Left ventricle myocardium inferior (tissue), 1 donor: Measurements from ENCODE around the gene USP1. TPM values are rescaled to one million over a fixed set of nuclear protein-coding genes. Genes with fewer than 3 reads are reported as not detected.

ENCODE experiments used
- DNase-seq: peaks from one replicate; pipeline ENCODE4 v3.0.0-alpha.2; 2020
- H3K27ac ChIP-seq: fragments of 200-600 bp; replicated peaks from 2 replicates; pipeline ENCODE4 v1.8.0; 2021
- H3K27me3 ChIP-seq: fragments of 200-600 bp; 2 replicates; pipeline ENCODE4 v1.8.0; 2021; ENCODE audit warnings: low read depth
- H3K36me3 ChIP-seq: fragments of 200-600 bp; 2 replicates; pipeline ENCODE4 v1.8.0; 2021
- H3K4me1 ChIP-seq: fragments of 200-600 bp; 2 replicates; pipeline ENCODE4 v1.8.0; 2021
- H3K4me3 ChIP-seq: fragments of 200-600 bp; 2 replicates; pipeline ENCODE4 v1.8.0; 2021; ENCODE audit warnings: mild to moderate bottlenecking, moderate library complexity
- H3K9me3 ChIP-seq: fragments of 200-600 bp; replicated peaks from 2 replicates; pipeline ENCODE4 v1.8.0; 2021
- intact Hi-C: fragments of 100-400 bp; cut with micrococcal nuclease; formaldehyde crosslinking; loops from one replicate; pipeline ENCODE4 v1.11.0; 2022
- total RNA-seq: library from RNA; stranded (reverse); fragmentation: NEBNext Ultra II Directional; extraction: Animal tissue kit (Norgen Biotek cat#: 25700); gene quantifications from one replicate; pipeline ENCODE4 v1.2.1, GENCODE V29; 2021
- TF ChIP-seq, protein P1 (sequence below): fragments of 200-600 bp; IDR thresholded peaks from 2 replicates; pipeline ENCODE4 v1.8.0; 2021; ENCODE audit warnings: antibody characterized with exemption, mild to moderate bottlenecking, borderline replicate concordance
- donor health status: DM: no; HTN: yes; CAD: no; lungs with severe emphysema.

USP1 gene
- total RNA-seq, 1 donor from 2014 or later, result 12.5 TPM

DNA sequence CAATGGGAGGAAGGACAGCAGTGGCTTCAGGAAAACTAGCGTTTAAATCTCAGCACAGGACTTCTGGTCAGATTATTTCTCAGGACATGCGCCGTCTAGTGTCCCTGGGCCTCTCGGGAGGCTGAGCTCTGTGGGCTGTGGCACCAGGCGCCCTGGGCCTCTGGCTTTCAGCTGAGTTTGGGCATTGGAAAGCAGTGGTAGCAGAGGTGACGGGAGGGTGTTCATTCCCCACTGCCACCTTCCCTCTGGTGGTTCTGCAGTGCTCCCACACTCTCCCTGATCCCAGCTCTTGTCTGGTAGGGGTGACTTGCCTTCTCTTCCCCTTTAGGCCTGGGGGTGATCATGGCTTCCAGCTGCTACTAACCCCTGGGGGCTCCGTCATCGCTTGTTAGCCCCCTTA is 42.2 kb upstream of the USP1 start:
- Histone ChIP-seq H3K9me3 (no peaks in the 10 kb centered on the region), H3K4me1 (no peaks in the 10 kb centered on the region), H3K27ac (no peak overlapping the region), H3K4me3 (no peak overlapping the region), H3K36me3 (no peaks in the 10 kb centered on the region), H3K27me3 (peaks cover 15% of the 10 kb centered on the region)
- intact Hi-C loops, result no loop called here
- TF ChIP-seq, protein P1, sequence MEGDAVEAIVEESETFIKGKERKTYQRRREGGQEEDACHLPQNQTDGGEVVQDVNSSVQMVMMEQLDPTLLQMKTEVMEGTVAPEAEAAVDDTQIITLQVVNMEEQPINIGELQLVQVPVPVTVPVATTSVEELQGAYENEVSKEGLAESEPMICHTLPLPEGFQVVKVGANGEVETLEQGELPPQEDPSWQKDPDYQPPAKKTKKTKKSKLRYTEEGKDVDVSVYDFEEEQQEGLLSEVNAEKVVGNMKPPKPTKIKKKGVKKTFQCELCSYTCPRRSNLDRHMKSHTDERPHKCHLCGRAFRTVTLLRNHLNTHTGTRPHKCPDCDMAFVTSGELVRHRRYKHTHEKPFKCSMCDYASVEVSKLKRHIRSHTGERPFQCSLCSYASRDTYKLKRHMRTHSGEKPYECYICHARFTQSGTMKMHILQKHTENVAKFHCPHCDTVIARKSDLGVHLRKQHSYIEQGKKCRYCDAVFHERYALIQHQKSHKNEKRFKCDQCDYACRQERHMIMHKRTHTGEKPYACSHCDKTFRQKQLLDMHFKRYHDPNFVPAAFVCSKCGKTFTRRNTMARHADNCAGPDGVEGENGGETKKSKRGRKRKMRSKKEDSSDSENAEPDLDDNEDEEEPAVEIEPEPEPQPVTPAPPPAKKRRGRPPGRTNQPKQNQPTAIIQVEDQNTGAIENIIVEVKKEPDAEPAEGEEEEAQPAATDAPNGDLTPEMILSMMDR, result no peak
- no peak for DNase-seq

GRCh38 chr1:62395291-62395690 is 41.6 kb upstream of the USP1 start:
- H3K27me3 ChIP-seq, result peaks cover 9% of the 10 kb centered on the region
- no peaks in the 10 kb centered on the region for H3K36me3 ChIP-seq
- intact Hi-C loops, result no loop called here
- no peaks in the 10 kb centered on the region for H3K4me1 ChIP-seq
- H3K9me3 ChIP-seq, result no peaks in the 10 kb centered on the region
- H3K27ac ChIP-seq, result no peak overlapping the region
- TF ChIP-seq, protein P1, result no peak
- no peak overlapping the region for H3K4me3 ChIP-seq
- no peak for DNase-seq

GRCh38 chr1:62396871-62397270 is 40.0 kb upstream of the USP1 start:
- no peak overlapping the region for H3K4me3 ChIP-seq
- TF ChIP-seq, protein P1, result no peak
- no peaks in the 10 kb centered on the region for H3K36me3 ChIP-seq
- H3K9me3 ChIP-seq, result no peaks in the 10 kb centered on the region
- no peaks in the 10 kb centered on the region for H3K4me1 ChIP-seq
- peaks cover 7% of the 10 kb centered on the region for H3K27me3 ChIP-seq
- DNase-seq, result no peak
- H3K27ac ChIP-seq, result no peak overlapping the region
- intact Hi-C loops, result no loop called here

DNA sequence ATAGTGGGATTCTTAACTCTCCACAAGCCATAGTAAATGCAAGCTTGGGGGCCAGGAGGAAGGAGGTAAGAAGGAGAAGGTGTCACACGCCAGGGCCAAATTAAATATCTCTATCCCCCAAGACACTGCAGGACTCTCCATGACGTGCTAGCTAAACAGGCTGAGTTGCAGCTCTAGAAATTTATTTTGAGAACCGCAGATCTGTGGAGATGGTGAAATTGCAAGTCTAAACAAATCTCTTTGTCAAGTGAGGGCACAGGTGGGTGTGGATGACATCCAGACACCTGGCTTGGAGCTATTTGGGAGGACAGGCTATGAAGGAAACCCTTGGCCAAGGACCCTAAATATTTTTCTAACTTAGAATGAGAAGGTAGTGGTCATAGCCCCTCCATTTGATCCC is 39.5 kb upstream of the USP1 start:
- TF ChIP-seq, protein P1, result no peak
- Histone ChIP-seq H3K4me1 (no peaks in the 10 kb centered on the region), H3K4me3 (no peak overlapping the region), H3K9me3 (no peaks in the 10 kb centered on the region), H3K36me3 (no peaks in the 10 kb centered on the region), H3K27ac (no peak overlapping the region), H3K27me3 (peaks cover 7% of the 10 kb centered on the region)
- no peak for DNase-seq
- intact Hi-C loops, result no loop called here

DNA sequence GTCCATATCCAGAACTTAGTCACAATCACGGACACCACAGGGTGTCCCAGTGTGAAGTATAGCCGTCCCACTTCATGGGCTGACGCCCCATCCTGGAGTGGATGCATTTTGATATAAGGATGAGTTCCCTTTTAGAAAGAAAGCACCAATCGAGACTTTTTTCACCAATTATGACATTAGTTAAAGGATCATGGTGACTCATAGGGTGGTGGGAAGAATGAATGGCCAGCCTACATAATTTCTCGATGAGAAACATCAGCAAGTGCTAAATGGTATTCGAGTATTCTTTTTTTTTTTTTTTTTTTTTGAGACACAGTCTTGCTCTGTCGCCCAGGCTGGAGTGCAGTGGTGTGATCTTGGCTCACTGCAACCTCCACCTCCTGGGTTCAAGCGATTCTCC is 38.5 kb upstream of the USP1 start:
- Histone ChIP-seq H3K27me3 (peaks cover 7% of the 10 kb centered on the region), H3K27ac (no peak overlapping the region), H3K4me1 (no peaks in the 10 kb centered on the region), H3K4me3 (no peak overlapping the region), H3K36me3 (no peaks in the 10 kb centered on the region), H3K9me3 (no peaks in the 10 kb centered on the region)
- no peak for DNase-seq
- TF ChIP-seq, protein P1, result no peak
- intact Hi-C loops, result no loop called here
